Nephron progenitor cell (in vitro differentiated cells): ENCODE measurements around the gene STK25.
"Not testable (repeated sequence)": the region's sequence is repeated elsewhere in the genome, so short reads cannot be mapped to it uniquely, and the experiment has no call there.

Experiments used
- DNase-seq: peaks from one replicate; pipeline ENCODE4 v3.0.0; 2021
- H3K27ac Mint-ChIP-seq: 2 replicates; pipeline ENCODE4 v1.8.0; 2021; ENCODE audit warnings: mild to moderate bottlenecking, moderate library complexity, mixed read lengths
- H3K27me3 Mint-ChIP-seq: 2 replicates; pipeline ENCODE4 v1.8.0; 2021; ENCODE audit warnings: mild to moderate bottlenecking, low read depth, mixed read lengths; ENCODE audit not compliant: poor library complexity
- H3K36me3 Mint-ChIP-seq: 2 replicates; pipeline ENCODE4 v1.8.0; 2021; ENCODE audit warnings: low read depth, mixed read lengths
- H3K4me1 Mint-ChIP-seq: 2 replicates; pipeline ENCODE4 v1.8.0; 2021; ENCODE audit warnings: mixed read lengths
- H3K4me3 Mint-ChIP-seq: 2 replicates; pipeline ENCODE4 v1.8.0; 2021; ENCODE audit warnings: mild to moderate bottlenecking, moderate library complexity, mixed read lengths
- H3K9me3 Mint-ChIP-seq: 2 replicates; pipeline ENCODE4 v1.8.0; 2021; ENCODE audit warnings: mild to moderate bottlenecking, moderate library complexity, mixed read lengths
- TF ChIP-seq, protein P1 (sequence below): fragments of 200-600 bp; sonication (generic); IDR thresholded peaks from 2 replicates; pipeline ENCODE4 v1.5.0; 2021; ENCODE audit warnings: antibody characterized with exemption

STK25 gene

GRCh38 chr2:241531161-241531722, 22.9 kb upstream of the STK25 start:
- TF ChIP-seq, protein P1, sequence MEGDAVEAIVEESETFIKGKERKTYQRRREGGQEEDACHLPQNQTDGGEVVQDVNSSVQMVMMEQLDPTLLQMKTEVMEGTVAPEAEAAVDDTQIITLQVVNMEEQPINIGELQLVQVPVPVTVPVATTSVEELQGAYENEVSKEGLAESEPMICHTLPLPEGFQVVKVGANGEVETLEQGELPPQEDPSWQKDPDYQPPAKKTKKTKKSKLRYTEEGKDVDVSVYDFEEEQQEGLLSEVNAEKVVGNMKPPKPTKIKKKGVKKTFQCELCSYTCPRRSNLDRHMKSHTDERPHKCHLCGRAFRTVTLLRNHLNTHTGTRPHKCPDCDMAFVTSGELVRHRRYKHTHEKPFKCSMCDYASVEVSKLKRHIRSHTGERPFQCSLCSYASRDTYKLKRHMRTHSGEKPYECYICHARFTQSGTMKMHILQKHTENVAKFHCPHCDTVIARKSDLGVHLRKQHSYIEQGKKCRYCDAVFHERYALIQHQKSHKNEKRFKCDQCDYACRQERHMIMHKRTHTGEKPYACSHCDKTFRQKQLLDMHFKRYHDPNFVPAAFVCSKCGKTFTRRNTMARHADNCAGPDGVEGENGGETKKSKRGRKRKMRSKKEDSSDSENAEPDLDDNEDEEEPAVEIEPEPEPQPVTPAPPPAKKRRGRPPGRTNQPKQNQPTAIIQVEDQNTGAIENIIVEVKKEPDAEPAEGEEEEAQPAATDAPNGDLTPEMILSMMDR: no peak
- DNase-seq: no peak
- no peak overlapping the region for H3K27ac Mint-ChIP-seq
- peaks cover 14% of the 10 kb centered on the region for H3K9me3 Mint-ChIP-seq
- peaks cover 49% of the 10 kb centered on the region for H3K27me3 Mint-ChIP-seq
- H3K36me3 Mint-ChIP-seq: no peaks in the 10 kb centered on the region
- no peak overlapping the region for H3K4me3 Mint-ChIP-seq
- peaks cover 21% of the 10 kb centered on the region for H3K4me1 Mint-ChIP-seq

- Mint-ChIP-seq H3K9me3 (peaks cover 21% of the 10 kb centered on the region), H3K4me3 (no peak overlapping the region), H3K27me3 (peaks cover 53% of the 10 kb centered on the region), H3K36me3 (no peaks in the 10 kb centered on the region), H3K27ac (no peak overlapping the region), H3K4me1 (peaks cover 15% of the 10 kb centered on the region)
- DNase-seq: no peak
- TF ChIP-seq, protein P1: no peak
Measured at GRCh38 chr2:241530571-241530970, 22.2 kb upstream of the STK25 start.

GRCh38 chr2:241525818-241526780, 17.7 kb upstream of the STK25 start:
- H3K36me3 Mint-ChIP-seq, H3K4me3 Mint-ChIP-seq, DNase-seq, H3K27ac Mint-ChIP-seq, H3K4me1 Mint-ChIP-seq: not testable (repeated sequence)
- Mint-ChIP-seq H3K9me3 (peaks cover 40% of the 10 kb centered on the region), H3K27me3 (peaks cover 30% of the 10 kb centered on the region)

DNA sequence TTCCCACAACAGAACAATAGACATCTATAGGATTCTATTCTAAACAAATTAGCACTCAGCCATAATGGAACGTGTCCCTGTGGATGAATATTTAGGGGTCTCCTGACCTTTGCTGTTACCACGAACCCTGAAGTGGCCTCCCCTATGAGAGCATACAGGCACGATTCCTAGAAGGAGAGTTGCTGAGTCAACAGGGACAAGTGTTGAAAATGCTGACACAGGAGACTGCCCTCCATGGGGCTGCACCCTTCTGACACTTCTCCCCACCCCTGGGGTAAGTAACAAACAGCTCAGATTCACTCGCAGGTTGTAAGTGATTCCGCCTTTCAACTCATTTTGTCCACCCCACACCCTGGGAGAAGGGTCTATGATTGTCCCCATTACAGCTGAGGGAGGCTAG, 14.1 kb upstream of the STK25 start:
- Mint-ChIP-seq H3K4me1 (no peaks in the 10 kb centered on the region), H3K4me3 (no peak overlapping the region), H3K27me3 (peaks cover 13% of the 10 kb centered on the region), H3K36me3 (no peaks in the 10 kb centered on the region), H3K27ac (no peak overlapping the region), H3K9me3 (peaks cover 38% of the 10 kb centered on the region)
- DNase-seq: no peak
- TF ChIP-seq, protein P1: no peak

GRCh38 chr2:241519669-241520068, 11.3 kb upstream of the STK25 start:
- Mint-ChIP-seq H3K9me3 (peaks cover 10% of the 10 kb centered on the region), H3K4me3 (no peak overlapping the region), H3K4me1 (no peaks in the 10 kb centered on the region), H3K27ac (no peak overlapping the region), H3K36me3 (no peaks in the 10 kb centered on the region), H3K27me3 (peaks cover 8% of the 10 kb centered on the region)
- TF ChIP-seq, protein P1: no peak
- no peak for DNase-seq

- Mint-ChIP-seq H3K27ac (no peak overlapping the region), H3K4me1 (no peaks in the 10 kb centered on the region), H3K4me3 (no peak overlapping the region), H3K9me3 (no peaks in the 10 kb centered on the region), H3K27me3 (peaks cover 13% of the 10 kb centered on the region), H3K36me3 (peaks cover under 1% of the 10 kb centered on the region)
- TF ChIP-seq, protein P1: no peak
- DNase-seq: no peak
Measured at GRCh38 chr2:241517297-241517696, 8.9 kb upstream of the STK25 start.
